ENCODE data around the gene SEMA4D. TPM values are rescaled to one million over a fixed set of nuclear protein-coding genes. Genes with fewer than 3 reads are reported as not detected.
A peak's percentile ranks its signal among the peaks of the same experiment; 100 is the strongest.

SEMA4D gene
- total RNA-seq, 1 donor from 2014 or later, result 0.27 TPM

GRCh38 chr9:89434636-89435035 is 63.3 kb downstream of the SEMA4D start:
- DNase-seq (ENCODE audit: low read depth), result no peak

DNA sequence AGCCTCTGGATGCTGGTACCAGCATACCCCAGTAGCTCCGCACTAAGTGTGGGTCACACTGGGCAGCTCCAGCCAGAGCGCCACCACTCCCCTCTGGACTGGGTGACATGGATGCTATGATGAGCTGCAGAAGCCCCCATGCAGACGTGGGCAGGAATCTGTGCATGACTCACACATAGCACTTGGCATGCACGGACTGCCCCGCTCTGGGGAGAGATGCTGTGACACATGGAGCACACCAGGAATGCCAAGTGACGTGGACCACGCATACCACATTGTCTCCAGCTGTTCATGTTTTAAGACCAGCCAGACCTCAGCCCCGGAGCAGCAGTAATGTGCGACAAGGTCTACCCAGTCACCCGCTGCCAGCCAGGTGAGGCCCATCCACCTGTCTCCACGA is 64.1 kb downstream of the SEMA4D start:
- peak; percentile 59 for DNase-seq (ENCODE audit: low read depth)

- no peak for DNase-seq (ENCODE audit: low read depth)
Measured at GRCh38 chr9:89432986-89433530, 64.9 kb downstream of the SEMA4D start.

DNA sequence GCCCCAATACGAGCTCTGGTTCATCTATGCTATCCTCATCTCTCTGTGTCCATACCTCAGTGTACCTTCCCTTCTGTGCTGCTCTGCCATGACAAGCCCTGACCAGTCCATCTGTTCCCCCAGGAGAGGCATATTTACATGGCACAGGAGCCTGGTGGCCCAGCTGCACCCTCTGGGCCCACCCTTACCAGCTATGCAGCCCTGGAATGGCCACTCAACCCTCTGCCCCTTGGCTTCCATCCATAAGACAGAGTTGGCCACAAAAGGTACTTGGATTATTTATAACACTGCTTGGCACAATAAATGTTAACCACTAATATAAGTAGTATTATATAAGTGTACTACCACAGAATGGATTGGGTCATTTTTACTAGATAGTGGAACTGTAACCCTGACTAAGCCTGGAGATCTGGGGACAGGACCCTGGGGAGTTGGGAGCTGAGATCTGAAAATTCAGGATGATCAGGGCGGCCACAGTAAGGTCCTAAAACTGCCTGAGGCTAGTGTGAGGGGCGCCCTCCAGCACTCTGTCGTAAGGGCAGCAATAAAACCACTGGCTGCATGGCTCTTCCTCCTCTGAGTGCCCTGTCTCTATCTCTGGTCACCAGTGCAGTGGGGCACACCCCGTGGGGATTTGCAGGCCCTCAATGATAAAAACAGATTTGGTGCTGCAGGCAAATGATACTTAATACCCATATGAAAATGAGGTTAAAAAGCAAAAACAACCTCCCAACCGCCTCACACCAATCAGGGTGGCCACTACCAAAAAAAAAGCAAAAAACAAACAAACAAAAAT is 65.8 kb downstream of the SEMA4D start:
- DNase-seq (ENCODE audit: low read depth), result peak; percentile 34

- DNase-seq (ENCODE audit: low read depth), result no peak
Measured at GRCh38 chr9:89430995-89431394, 66.9 kb downstream of the SEMA4D start.

GRCh38 chr9:89428901-89429890 is 68.7 kb downstream of the SEMA4D start:
- no peak for DNase-seq (ENCODE audit: low read depth)

GRCh38 chr9:89428222-89428761 is 69.6 kb downstream of the SEMA4D start:
- no peak for DNase-seq (ENCODE audit: low read depth)

DNA sequence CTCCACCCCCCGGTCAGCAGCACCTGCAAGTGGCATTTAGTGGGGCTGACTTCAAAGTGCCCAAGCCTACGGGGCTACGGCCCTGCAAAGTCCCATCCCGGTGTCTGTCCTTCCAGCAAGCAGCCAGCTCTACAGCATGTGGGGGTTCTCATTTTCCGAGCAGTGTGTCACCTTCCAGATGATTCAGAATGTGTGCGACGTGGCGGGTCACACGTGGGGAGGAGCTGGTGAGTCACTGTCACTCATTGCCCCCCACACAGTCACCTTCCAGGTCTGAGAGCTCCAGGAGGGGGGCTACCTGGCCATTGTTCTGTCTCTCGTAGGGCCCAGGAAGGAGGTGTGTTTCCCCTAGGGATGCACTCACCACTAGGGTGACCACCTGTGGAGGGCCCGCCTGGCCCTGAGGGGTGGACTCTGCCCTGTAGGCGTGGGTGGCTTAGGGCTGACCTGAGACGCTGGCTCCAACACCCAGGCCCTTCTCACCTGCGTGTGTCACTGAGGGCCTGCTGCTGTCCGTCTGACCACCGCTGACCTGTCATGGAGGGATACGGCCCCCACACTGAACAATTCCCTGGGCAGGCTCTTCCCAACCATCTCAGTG is 70.2 kb downstream of the SEMA4D start:
- no peak for DNase-seq (ENCODE audit: low read depth)

DNA sequence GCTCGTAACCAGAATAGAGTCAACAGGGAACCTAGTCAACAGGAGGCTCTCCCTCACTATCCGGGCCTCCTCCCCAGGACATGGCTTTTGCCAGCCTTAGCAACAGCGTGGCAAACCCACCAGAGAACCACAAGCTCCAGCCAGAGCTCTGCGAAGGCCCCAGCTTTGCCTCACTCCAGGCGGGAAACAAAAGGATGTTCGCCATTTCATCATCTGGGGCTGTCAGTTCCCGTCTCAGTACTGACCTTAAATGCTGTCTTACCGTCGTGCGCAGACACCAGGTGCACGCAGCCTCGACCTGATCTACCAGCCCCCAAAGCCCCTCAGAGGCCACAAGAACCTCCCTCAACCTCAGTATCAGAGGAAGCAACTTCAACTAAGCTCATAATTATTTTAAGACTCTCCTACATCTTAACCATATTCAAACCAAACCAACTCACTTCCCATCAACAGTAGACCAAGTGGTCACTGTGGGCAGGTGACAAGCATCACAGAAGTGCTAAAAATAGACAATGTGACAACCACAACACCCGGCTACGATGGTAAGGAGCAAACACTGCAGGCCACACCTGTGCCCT is 71.4 kb downstream of the SEMA4D start:
- peak; percentile 25 for DNase-seq (ENCODE audit: low read depth)

DNA sequence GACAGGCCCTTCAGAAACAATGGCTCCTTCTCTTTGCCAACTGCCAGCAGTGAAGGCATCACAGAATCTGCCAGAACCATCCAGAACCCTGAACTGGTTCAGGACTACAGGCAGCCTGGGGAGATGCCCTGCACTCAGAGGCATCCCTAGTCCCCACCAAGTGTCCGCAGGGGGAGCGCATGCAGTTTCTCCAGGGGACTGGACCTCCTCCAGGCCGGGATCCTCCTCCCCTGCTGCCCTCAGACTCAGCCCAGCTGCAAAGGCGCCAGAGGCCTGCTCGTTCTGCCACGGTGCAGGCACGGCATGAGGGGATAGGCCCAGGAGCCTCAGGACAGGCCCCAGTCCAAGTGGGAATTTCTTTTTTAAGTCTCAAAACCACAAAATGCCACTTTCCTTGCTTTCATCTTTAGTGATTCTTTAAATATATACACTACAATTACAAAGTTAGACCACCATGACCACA is 72.0 kb downstream of the SEMA4D start:
- no peak for DNase-seq (ENCODE audit: low read depth)

GRCh38 chr9:89425024-89425805 is 72.7 kb downstream of the SEMA4D start:
- no peak for DNase-seq (ENCODE audit: low read depth)

DNA sequence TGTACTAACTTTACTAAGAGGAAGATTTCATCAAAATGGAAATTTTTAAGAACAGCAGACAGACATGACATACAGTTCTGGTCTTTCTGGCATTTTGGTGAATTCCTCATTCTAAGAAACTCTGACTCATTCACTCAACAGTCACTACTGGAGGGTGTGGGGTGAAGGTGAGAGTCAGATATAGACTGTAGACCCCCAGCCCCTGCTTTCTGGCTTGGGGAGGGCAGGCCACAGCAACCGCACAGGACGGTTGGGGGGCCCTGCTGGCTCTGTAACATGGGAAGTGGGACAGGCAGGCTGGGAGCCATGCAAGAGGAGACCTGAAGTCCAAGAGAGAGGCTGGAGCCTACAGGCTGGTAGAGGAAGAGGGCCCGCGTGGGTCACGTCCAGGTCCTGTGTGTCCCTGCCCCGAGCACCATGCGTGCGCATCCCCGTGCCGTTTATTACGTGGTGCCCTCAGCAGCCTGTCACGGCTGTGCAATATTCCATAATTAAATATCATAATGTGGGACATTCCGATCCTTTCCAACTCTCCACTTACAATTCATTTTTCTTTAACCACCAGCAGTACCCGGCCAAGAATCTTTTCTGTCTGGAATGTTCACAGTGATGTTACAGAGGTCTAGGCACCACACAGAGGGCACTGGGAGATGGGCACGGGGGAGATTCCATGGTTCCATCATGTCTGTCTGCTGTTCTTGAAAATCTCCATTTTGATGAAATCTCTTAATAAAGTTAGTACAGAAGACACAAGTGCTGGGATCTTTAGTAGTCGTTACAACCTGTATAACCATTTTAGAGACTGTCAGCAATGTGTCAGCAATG is 75.5 kb downstream of the SEMA4D start:
- DNase-seq (ENCODE audit: low read depth), result no peak

DNA sequence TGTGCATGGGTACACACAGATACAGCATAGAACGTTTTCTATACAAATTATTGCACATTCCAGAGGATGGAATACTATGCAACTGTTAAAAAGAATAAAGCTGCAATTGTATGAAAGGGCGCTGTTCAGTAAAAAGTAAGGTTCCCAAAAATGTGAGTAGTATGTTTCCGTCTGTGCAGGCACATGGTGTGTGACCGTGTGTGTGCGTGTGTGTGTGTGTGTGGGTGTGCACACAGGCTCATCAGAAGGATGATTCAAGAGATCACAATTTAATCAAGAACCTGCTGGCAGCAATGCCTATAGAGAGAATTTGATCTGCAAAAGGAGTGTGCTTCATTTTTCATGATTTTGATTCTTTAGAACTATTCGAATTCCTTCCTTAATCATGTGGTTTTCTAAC is 76.3 kb downstream of the SEMA4D start:
- no peak for DNase-seq (ENCODE audit: low read depth)

DNA sequence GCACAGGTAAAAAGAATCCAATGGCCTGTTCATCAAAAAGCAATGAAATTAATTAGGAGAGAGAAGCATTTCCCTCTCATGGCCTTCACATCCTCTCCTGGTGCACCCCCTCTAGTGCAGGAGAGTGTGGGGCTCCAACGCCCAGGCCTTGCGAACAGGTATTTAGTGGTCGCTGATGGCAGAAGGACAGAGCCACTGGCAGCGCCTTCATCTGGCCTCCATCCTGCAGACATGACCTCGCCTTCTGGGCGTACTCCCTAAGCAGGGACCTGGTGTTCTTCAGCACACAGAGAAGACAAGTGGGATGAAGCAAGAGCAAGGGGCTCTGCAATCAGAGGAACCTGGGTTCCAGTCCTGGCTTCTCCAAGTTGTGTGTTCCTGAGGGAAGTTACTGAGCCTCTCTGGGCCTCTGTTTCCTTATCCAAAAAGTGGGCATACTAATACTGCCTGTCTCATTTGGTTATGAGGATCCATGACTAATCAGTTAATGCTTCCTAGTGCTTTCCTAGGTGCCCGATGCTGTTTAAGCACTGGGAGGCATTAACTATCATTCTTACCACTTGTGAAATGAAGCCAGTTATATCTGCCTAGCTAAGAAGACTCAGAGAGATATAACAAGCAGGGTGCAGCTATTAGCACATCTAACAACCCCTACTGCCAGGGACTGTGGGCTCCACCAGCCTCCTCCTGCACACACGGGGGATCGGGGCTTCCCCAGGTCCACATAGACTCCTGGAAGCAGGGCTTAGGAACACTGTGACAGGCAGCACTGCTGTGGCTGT is 77.3 kb downstream of the SEMA4D start:
- no peak for DNase-seq (ENCODE audit: low read depth)

- DNase-seq (ENCODE audit: low read depth), result no peak
Measured at GRCh38 chr9:89419978-89420394, 77.9 kb downstream of the SEMA4D start.

DNA sequence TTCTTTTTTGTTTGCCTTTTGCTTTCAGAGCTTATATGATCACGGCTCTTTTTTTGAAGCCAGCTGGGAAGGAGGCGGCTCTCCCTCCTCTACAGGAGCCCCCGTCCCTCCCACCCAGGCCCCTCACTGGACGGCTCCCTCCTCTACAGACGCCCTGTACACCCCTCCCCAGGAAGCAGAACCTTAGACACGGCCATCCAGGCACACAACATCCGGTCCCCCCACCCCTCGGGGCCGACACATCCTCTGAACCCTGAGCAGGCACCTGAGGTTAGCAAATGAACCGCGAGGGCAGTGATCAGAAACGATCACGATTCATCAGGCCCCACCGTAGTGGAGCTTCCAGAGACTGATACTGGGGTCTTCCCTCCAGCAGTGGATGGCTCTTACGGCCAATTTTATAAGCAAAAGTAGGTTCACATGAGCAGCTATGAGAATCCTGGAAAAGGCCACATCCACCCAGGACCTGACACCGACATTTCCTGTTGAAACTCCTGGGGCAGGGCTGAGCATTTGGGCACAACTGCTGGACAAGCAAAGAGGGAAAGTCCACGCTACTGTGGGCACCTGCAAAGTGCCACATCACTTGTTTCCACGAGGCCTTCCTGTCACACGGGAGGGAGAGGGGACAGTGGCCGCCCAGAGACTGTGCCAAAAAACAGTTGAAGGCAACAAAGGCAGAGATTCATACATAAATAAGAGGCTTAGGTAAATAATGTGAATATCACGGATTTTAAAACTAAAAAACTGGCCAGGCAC is 78.9 kb downstream of the SEMA4D start:
- no peak for DNase-seq (ENCODE audit: low read depth)

GRCh38 chr9:89418474-89418845 is 79.5 kb downstream of the SEMA4D start:
- no peak for DNase-seq (ENCODE audit: low read depth)
